OCI-LY7 (cell line): ENCODE results near the gene DGKD. TPM values are rescaled to one million over a fixed set of nuclear protein-coding genes. Genes with fewer than 3 reads are reported as not detected.

Source experiments
- BruUV-seq: library from RNA; stranded (reverse); fragments of 400-500 nt; replicated peaks from 2 replicates; lab custom pipeline; 2021; lab: Mats Ljungman, UMichigan
- CTCF ChIA-PET: fragments of 300-600 bp; sonication (Branson Sonifier 250); formaldehyde crosslinking; loops from one replicate; lab custom pipeline; 2022; ENCODE audit warnings: antibody characterized with exemption; ENCODE audit not compliant: unreplicated experiment; lab: Charles Lee
- POLR2A ChIA-PET: fragments of 300-600 bp; sonication (Branson Sonifier 250); formaldehyde crosslinking; loops from one replicate; lab custom pipeline; 2022; ENCODE audit warnings: antibody characterized with exemption; lab: Charles Lee
- DNase-seq: peaks from one replicate; pipeline ENCODE4 v3.0.0-alpha.2; 2015; ENCODE audit warnings: low spot score
- H2AFZ ChIP-seq: fragments of 200-600 bp; sonication (generic), shearing (Covaris generic); 2 replicates; pipeline ENCODE4 v1.6.1; 2014; ENCODE audit warnings: mild to moderate bottlenecking, antibody characterized with exemption, low read length, moderate library complexity
- H3K27ac ChIP-seq: fragments of 200-600 bp; sonication (generic); 2 replicates; pipeline ENCODE4 v1.5.1; 2014; ENCODE audit warnings: mixed run types, low read depth, mild to moderate bottlenecking, moderate library complexity, low read length, inconsistent platforms; ENCODE audit not compliant: poor library complexity, severe bottlenecking
- H3K36me3 ChIP-seq: fragments of 200-600 bp; sonication (generic); 2 replicates; pipeline ENCODE4 v1.6.1; 2014; ENCODE audit warnings: mild to moderate bottlenecking, antibody characterized with exemption, low read length, moderate library complexity, mixed read lengths; ENCODE audit not compliant: insufficient read depth
- H3K4me1 ChIP-seq: fragments of 200-600 bp; sonication (generic); 2 replicates; pipeline ENCODE4 v1.5.1; 2014; ENCODE audit warnings: mild to moderate bottlenecking, low read length; ENCODE audit not compliant: insufficient read depth, poor library complexity, severe bottlenecking
- H3K4me2 ChIP-seq: fragments of 200-600 bp; sonication (generic); 2 replicates; pipeline ENCODE4 v1.6.1; 2014; ENCODE audit warnings: mild to moderate bottlenecking, low read length
- H3K4me3 ChIP-seq: fragments of 200-600 bp; sonication (generic); 2 replicates; pipeline ENCODE4 v1.5.1; 2014; ENCODE audit warnings: mild to moderate bottlenecking, low read depth, low read length; ENCODE audit not compliant: poor library complexity, severe bottlenecking
- H3K79me2 ChIP-seq: fragments of 200-600 bp; sonication (generic); 2 replicates; pipeline ENCODE4 v1.6.1; 2016; ENCODE audit warnings: low read depth, mild to moderate bottlenecking, low read length, moderate library complexity, mixed read lengths; ENCODE audit not compliant: insufficient read depth
- H3K9me2 ChIP-seq: fragments of 200-600 bp; sonication (generic); 2 replicates; pipeline ENCODE4 v1.6.1; 2016; ENCODE audit warnings: mild to moderate bottlenecking, low read length, mixed read lengths; ENCODE audit not compliant: insufficient read depth
- H3K9me3 ChIP-seq: fragments of 200-600 bp; sonication (generic); 2 replicates; pipeline ENCODE4 v1.6.1; 2014; ENCODE audit warnings: mild to moderate bottlenecking, mixed run types, low read length, mixed read lengths
- H4K20me1 ChIP-seq: fragments of 200-600 bp; sonication (generic); 2 replicates; pipeline ENCODE4 v1.6.1; 2014; ENCODE audit warnings: mild to moderate bottlenecking, antibody characterized with exemption, low read length, moderate library complexity, mixed read lengths; ENCODE audit not compliant: insufficient read depth
- EZH2phosphoT487 ChIP-seq: fragments of 200-600 bp; sonication (generic); IDR thresholded peaks from 2 replicates; pipeline ENCODE4 v1.6.1; 2018; ENCODE audit warnings: low read depth, borderline replicate concordance, mild to moderate bottlenecking, mixed run types, antibody characterized with exemption, low read length, moderate library complexity, mixed read lengths
- intact Hi-C: fragments of 100-400 bp; cut with micrococcal nuclease; formaldehyde crosslinking; loops from one replicate; pipeline ENCODE4 v1.10.0; 2022; ENCODE audit not compliant: unreplicated experiment
- total RNA-seq, 2 experiments: library from RNA; depleted of rRNA in 1 of 2; stranded (reverse); fragments of >200 nt in 1 of 2; shearing (Covaris generic) in 1 of 2; gene quantifications; 2 replicates each; pipeline ENCODE4 v1.2.3, GENCODE V29; 2014 to 2022
- TF ChIP-seq, protein P1 (sequence below): fragments of 200-600 bp; sonication (generic); conservative IDR thresholded peaks from 2 replicates; pipeline ENCODE4 v1.5.1; 2014; ENCODE audit warnings: mild to moderate bottlenecking, antibody characterized with exemption, low read length, moderate library complexity, mixed read lengths

Gene DGKD
- total RNA-seq, 2 experiments from 2014 or later: 62.9 to 271 TPM

DNA sequence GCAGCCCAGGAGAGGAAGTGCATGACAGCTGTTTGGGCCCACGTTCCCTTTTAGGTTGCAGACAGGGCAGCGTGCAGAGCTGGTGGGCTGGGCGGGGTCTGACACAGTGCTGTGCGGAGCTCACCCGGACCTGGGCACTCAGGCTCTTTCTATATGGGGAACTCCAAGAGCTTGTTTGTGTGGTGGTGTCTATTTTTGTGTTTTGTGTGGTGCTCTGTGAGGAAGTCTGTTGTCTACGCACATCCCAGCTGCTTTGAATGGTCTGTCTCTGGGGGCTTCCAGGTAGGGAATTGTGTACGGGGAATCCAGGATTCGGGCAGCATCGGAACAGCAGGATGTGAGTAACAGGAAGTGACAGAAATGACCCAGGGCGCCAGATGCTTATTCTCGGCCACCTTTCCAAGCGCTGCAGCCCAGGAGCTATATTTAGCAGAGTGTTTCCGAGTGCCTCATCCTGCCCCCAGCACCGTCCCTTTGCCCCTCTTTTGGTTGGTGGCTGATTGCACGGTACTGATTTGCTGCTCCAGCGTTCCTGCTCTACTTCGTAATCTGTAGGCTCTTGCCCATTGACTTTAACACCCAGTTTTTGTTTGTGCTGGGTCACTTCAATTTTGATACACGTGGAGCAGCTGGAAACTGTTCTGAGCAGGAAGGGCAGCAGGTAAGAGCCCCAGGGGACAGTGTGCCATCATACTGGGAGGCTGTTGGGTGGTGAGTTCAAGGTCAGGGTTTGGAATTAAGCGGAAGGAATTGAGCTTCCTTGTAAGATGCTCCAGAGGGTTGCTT is 64.7 kb downstream of the DGKD start:
- H4K20me1 ChIP-seq: 0 out of 2 replicates have a peak, but pooled peaks cover 6% of the 10 kb centered on the region
- H3K79me2 ChIP-seq: peaks cover 45% of the 10 kb centered on the region
- H3K27ac ChIP-seq: peak overlapping the region; percentile 69
- no peaks in the 10 kb centered on the region for H3K9me2 ChIP-seq
- no TSS peak for BruUV-seq
- H3K9me3 ChIP-seq: no peaks in the 10 kb centered on the region
- intact Hi-C loops: loop anchor here (1.0 to 2.0 kb wide), 4 partner anchors 15 to 64 kb away; no protein-coding TSS in a partner anchor
- peak overlapping the region; percentile 75 for H3K4me2 ChIP-seq
- H3K4me3 ChIP-seq: peak overlapping the region; percentile 61
- no peak overlapping the region; the same call in 1 of the 2 replicates for H2AFZ ChIP-seq
- H3K36me3 ChIP-seq: peaks cover 17% of the 10 kb centered on the region; the same call in 1 of the 2 replicates
- H3K4me1 ChIP-seq: peaks cover 72% of the 10 kb centered on the region
- POLR2A ChIA-PET: interaction anchor here (0.6 to 4.5 kb wide), 12 partner anchors 9 to 102 kb away, joined by 3 to 23 read pairs (median 4); no protein-coding TSS in a partner anchor
- TF ChIP-seq EZH2phosphoT487: no peak
- TF ChIP-seq, protein P1, sequence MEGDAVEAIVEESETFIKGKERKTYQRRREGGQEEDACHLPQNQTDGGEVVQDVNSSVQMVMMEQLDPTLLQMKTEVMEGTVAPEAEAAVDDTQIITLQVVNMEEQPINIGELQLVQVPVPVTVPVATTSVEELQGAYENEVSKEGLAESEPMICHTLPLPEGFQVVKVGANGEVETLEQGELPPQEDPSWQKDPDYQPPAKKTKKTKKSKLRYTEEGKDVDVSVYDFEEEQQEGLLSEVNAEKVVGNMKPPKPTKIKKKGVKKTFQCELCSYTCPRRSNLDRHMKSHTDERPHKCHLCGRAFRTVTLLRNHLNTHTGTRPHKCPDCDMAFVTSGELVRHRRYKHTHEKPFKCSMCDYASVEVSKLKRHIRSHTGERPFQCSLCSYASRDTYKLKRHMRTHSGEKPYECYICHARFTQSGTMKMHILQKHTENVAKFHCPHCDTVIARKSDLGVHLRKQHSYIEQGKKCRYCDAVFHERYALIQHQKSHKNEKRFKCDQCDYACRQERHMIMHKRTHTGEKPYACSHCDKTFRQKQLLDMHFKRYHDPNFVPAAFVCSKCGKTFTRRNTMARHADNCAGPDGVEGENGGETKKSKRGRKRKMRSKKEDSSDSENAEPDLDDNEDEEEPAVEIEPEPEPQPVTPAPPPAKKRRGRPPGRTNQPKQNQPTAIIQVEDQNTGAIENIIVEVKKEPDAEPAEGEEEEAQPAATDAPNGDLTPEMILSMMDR: no peak
- DNase-seq: peak; percentile 85
- CTCF ChIA-PET: interaction anchor here (0.5 to 1.2 kb wide), 6 partner anchors 15 to 851 kb away, joined by 3 to 4 read pairs (median 3); no protein-coding TSS in a partner anchor

DNA sequence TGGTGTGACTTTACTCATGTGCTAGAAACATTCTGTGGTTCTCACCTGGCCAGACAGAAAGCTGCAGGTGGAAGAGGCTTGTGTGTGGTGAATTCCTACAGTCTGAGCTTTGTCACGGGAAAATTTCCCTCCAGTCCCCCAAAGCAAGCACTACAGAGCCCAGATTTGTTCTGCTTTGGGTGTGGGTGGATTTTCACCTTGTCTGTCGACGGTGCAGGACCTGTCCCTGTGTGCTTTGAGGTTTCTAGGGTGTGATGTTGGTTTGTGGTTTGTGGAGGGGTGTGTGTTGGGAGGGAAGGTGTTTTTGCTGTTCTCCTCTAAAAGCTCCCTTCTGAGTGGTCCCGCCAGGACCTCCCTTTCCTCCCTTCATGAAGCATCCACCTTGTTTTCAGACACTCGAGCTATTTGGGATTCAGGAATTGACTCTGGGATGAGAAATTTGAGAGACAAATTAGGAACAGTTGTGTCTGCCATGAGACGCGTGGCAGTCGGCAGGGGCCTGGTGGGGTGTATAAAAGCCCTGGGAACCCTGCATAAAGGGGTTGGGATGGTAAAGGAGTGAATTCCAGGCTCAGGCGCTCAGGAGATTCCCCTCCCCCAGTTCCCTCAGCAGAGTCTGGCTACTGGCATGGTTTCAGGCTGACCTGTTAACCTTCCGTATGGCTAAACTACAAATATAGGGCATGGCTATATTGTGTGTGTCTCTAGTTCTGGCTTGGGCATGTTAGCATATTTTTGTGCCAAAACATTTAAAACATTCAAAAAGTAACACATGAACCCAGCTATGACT is 65.5 kb downstream of the DGKD start:
- Histone ChIP-seq H2AFZ (no peak overlapping the region), H4K20me1 (0 out of 2 replicates have a peak, but pooled peaks cover 6% of the 10 kb centered on the region), H3K4me2 (peak overlapping the region; percentile 75), H3K9me3 (no peaks in the 10 kb centered on the region), H3K9me2 (no peaks in the 10 kb centered on the region), H3K27ac (peak overlapping the region; percentile 69), H3K36me3 (peaks cover 15% of the 10 kb centered on the region), H3K4me1 (peaks cover 72% of the 10 kb centered on the region), H3K4me3 (peak overlapping the region; percentile 61), H3K79me2 (peaks cover 45% of the 10 kb centered on the region)
- intact Hi-C loops: loop anchor here (2.0 kb wide), 1 partner anchor 35 kb away; no protein-coding TSS in a partner anchor
- no TSS peak for BruUV-seq
- POLR2A ChIA-PET: interaction anchor here (0.6 to 4.5 kb wide), 8 partner anchors 9 to 101 kb away, joined by 3 to 23 read pairs (median 4); no protein-coding TSS in a partner anchor
- DNase-seq: peak; percentile 23
- CTCF ChIA-PET: interaction anchor here (1.2 kb wide), 1 partner anchor 71 kb away, joined by 3 read pairs; no protein-coding TSS in a partner anchor
- TF ChIP-seq EZH2phosphoT487: no peak
- TF ChIP-seq, protein P1: no peak
